ENCODE results near the gene CAB39.

- TF ChIP-seq CTCF (IDR thresholded peaks at IDR 0.05; ENCODE audit: borderline replicate concordance, extremely low read depth, low read length, poor library complexity, severe bottlenecking): no peak
- no peak for TF ChIP-seq EZH2 (IDR thresholded peaks at IDR 0.05; ENCODE audit: borderline replicate concordance, low read depth, low read length, severe bottlenecking)
Observed at GRCh38 chr2:230672836-230673235, 39.8 kb upstream of the CAB39 start.
